HG03196 (cell line): ENCODE data around the gene SPTY2D1.
A peak's percentile ranks its signal among the peaks of the same experiment; 100 is the strongest.
"Not testable (repeated sequence)": the region's sequence is repeated elsewhere in the genome, so short reads cannot be mapped to it uniquely, and the experiment has no call there.

Experiments used
- ATAC-seq: cut with Tn5 transposase; IDR thresholded peaks from one replicate; pipeline ENCODE4 v1.9.1; 2021; ENCODE audit not compliant: unreplicated experiment

Gene SPTY2D1, protein sequence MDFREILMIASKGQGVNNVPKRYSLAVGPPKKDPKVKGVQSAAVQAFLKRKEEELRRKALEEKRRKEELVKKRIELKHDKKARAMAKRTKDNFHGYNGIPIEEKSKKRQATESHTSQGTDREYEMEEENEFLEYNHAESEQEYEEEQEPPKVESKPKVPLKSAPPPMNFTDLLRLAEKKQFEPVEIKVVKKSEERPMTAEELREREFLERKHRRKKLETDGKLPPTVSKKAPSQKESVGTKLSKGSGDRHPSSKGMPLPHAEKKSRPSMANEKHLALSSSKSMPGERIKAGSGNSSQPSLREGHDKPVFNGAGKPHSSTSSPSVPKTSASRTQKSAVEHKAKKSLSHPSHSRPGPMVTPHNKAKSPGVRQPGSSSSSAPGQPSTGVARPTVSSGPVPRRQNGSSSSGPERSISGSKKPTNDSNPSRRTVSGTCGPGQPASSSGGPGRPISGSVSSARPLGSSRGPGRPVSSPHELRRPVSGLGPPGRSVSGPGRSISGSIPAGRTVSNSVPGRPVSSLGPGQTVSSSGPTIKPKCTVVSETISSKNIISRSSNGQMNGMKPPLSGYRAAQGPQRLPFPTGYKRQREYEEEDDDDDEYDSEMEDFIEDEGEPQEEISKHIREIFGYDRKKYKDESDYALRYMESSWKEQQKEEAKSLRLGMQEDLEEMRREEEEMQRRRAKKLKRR

DNA sequence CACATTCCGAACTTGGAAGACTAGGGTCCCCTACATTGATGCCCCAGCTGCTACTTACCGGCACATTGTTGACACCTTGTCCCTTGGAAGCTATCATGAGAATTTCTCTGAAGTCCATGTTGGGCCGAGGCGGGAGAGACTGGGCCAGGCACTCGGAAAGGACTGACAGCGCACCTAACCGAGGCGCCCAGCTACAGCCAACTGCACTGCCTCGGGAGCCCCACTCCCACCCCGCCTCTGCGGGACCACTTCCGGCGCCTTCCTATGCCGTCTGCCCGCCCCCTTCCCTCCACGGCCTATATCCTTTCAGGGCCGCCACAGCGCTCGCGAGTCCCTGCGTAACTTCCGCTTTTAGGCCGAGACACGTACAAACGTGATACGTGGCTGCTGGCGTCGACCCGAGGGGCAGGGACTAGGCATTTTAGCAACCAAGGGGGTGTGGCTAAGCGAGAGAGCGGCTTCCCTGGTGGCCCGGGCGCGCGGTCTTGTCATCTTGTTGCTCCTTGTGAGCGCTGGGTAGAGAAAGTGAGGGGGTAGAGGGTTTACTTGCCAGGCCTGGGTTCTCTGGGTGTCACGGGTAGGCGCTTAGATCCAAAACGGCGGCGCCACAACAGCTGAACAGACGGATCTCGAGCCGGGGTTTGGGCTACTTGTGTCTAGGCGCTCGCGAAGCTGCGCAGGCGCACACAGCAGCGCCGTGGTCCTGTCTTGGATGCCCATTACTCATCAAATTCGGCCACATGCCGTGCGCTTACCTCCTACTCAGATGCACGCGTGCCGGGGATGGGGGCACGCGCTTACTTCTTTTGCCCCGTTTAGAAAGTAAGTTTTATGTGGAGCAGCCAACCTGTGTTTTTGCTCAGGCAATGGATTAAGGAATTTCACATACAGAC lies at the start of gene SPTY2D1:
SPTY2D1 (minus strand) TSS at position 203 of the 893 bp plus-strand sequence; CDS start at position 118, 85 bp downstream.
- ATAC-seq, result peak; percentile 91

DNA sequence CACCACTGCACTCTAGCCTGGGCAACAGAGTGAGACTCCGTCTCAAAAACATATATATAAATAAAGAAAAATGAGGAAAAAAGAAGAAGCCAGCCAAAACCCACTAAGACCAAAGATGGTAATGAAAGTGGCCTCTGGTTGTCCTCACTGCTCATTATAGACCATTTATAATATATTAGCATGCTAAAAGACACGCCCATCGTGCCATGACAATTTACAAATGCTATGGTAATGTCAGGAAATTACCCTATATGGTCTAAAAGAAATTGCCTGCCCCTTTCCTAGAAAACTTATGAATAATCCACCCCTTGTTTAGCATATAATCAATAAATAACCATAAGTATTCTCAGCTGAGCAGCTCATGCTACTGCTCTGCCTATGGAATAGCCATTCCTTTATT lies 48.3 kb upstream of the SPTY2D1 start:
- ATAC-seq, result no peak

DNA sequence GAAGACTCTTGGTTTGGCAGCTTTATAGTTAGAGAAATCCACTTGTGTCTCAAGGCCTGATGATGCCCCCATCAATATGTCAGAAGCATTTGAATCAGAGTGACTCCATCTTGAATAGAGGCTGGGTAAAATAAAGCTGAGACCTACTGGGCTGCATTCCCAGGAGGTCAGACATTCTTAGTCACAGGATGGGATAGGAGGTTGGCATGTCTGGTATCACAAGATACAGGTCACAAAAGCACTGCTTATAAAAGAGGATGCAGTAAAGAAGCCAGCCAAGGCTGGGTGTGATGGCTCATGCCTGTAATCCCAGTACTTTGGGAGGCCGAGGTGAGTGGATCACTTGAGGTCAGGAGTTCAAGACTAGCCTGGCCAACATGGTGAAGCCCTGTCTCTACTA lies 47.8 kb upstream of the SPTY2D1 start:
- ATAC-seq, result not testable (repeated sequence)

DNA sequence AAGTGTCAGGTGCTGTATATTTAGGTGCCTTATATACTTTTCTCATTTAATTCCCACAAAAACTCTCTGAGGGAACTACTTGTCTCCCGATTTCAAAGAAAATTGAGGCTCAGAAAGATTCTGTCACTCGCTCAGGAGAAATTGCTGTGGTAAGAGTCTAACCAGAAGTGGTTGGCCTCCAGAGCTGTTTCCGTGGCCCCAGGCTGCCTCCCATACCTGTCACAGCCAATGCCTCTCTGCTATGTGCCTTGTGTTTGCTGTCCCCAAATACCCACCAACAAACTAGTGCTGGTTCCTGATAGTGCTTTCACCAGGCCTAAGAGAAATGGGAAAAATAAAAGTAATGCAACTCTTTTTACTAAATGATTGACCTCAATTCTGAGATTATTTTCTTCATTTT lies 43.4 kb upstream of the SPTY2D1 start:
- ATAC-seq, result no peak

DNA sequence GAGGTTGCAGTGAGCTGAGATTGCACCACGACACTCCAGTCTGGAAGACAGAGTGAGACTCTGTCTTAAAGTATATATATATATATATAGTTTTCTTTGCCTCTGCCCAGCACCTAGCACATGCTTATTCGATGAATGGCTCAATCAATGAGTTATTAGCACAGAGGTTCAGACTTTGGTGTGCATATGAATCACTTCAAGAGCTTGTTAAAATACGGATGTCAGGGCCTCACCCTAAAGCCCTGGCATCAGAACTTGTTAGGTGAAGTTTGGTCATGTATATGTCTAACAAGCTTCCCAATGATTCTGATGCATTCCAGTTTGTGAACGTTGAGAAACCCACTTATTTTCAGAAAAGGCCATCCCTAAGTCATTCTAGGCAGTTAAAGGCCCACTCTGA lies 42.7 kb upstream of the SPTY2D1 start:
- no peak for ATAC-seq

DNA sequence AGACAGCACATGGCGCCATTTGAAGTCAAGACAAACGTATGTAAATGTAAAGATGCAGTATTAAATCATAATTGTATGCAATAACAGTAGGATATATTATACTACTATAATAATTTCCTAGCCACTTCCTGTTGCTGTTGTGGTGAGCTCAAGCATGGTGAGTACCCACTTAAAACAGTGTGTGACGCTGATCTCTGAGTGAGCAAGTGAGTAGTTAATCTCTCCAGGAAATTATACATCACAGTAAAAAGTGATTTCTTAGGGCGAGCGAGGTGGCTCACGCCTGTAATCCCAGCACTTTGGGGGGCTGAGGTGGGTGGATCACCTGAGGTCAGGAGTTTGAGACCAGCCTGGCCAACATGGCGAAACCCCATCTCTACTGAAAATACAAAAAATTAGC lies 38.1 kb upstream of the SPTY2D1 start:
- not testable (repeated sequence) for ATAC-seq

DNA sequence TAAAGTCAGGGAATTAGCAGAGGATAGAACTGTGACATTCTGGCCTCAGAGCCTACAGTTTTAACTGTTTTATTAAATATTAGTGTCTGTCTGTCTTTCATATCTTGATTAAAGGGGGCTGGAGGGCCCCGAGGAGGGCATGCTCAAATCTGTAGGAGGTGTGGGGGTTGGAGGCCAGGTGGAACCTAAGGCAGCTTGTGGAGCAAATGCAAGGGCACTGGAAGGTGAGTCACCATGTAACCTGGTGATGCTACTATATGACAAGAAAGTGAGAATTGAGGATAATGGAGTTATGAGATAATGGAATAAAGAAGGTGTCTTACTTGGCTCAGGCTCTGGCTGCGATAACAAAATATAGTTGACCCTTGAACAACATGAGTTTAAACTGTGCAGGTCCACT lies 37.1 kb upstream of the SPTY2D1 start:
- no peak for ATAC-seq

DNA sequence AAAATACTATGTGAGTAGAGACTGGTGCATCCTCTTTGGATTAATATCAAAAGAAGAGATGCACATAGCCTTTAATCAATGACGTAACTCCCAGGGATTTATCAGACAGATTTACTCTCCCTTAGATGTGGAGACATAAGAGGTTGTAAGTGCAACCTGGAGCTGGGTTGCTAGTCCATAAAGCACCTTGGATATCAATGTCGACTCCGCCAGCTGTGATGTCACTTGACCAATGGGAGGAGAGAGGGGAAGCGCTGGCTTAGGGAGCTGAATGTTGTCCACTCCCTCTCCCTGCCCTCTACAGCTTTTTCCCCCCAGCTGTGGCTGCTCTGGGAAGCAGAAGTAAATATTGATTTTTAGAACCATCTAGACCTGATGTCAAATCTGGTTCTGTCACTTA lies 35.6 kb upstream of the SPTY2D1 start:
- ATAC-seq, result no peak

DNA sequence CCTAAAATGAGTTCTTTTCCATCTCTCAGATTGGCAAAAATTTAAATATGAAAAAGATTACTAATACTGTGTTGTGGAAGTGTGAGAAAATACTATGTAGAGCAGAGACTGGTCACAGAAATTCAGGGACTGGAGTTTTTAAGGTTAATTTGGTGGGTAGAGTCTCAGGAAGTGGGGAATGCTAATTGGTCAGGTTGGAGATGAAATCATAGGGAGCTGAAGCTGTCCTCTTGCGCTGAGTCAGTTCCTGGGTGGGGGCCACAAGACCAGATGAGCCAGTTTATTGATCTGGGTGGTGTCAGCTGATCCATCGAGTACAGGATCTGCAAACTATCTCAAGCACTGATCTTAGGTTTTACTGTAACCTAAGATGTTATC lies 35.1 kb upstream of the SPTY2D1 start:
- ATAC-seq, result no peak

DNA sequence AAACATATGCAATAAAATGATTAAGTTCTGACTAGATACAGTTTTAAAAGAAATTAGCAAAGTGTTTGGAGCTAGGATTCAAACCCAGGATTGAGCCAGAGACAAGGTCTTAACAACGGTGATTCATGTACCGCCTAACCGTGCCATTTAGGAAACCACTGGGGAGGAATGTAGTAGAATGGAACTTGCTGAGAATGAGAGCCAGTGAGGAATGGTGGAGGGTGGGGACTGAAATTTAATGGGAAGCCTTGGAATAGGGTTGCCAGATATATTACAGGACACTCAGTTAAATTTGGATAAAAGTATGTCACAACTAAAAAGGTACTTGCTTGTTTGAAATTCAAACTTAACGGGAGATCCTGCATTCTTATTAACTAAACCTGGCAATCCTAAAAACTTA lies 34.0 kb upstream of the SPTY2D1 start:
- ATAC-seq, result no peak

DNA sequence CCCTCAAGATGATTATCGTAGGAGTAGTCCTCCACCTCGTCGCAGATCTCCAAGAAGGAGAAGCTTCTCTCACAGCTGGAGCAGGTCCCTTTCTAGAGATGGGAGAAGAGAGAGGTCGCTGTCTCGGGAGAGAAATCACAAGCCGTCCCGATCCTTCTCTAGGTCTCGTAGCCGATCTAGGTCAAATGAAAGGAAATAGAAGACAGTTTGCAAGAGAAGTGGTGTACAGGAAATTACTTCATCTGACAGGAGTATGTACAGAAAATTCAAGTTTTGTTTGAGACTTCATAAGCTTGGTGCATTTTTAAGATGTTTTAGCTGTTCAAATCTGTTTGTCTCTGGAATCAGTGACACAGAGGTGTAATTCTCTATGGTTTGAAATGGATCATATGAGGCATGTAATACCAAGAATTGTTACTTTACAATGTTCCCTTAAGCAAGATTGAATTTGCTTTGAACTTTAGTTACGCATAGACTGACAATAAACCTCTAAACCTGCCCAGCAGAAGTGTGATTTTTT lies 31.3 kb upstream of the SPTY2D1 start:
- ATAC-seq, result not testable (repeated sequence)

DNA sequence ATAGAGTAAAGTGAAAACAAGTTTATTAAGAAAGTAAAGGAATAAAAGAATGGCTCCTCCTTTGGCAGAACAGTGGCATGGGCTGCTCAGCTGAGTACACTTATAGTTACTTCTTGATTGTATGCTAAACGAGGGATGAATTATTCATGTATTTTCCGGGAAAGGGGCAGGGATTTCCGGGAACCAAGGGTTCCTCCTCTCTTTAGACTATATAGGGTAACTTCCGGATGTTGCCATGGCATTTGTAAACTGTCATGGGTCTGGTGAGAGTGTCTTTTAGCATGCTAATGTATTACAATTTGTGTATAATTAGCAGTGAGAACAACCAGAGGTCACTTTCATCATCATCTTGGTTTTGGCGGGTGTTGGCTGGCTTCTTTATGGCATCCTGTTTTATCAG lies 23.5 kb upstream of the SPTY2D1 start:
- no peak for ATAC-seq

DNA sequence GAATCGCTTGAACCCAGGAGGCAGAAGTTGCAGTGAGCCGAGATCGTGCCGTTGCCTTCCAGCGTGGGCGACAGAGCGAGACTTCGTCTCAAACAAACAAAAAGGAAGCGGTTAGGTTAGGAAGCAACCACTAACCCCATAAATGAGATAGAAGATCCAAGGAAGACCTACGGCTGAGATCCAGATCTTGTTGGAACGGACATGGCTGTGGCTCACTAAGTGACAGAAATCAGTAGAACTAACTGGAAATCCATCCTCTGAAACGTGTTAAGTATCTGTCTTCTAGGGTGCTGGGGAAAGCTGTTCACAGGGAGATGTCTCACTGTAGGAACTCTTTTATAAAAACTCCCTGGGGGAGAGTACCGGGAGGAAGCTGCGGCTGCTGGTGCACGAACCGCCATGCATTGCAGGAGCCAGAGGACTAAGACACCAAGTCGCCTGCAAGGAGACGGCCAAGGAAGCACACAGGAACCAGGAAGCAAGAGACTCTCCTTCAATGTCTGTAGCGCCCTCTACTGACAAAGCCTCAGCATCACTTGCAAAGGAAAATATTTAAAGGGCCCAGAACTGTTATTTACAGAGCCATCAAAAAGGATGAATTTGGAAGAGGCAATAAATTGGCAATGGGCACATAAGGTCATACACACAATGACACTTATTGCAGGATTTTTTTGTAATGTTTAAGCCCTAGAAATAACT lies 16.9 kb upstream of the SPTY2D1 start:
- ATAC-seq, result peak; percentile 76

DNA sequence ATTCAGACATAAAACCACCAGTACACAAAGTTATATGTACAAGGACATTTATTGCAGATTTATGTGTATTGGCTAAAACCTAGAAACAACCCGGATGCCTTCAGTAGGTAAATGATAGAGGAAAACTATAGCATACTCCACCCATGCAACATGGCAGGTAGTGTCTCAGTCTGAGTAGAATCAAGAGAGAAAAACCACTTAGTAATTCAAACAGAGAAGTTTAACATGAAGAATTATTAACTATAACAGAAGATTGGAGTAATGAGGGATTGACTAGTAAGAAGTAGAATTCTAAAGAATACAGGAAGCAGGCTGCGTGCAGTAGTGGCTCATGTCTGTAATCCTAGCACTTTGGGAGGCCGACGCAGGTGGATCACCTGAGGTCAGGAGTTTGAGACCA lies 16.2 kb upstream of the SPTY2D1 start:
- ATAC-seq, result peak; percentile 41

DNA sequence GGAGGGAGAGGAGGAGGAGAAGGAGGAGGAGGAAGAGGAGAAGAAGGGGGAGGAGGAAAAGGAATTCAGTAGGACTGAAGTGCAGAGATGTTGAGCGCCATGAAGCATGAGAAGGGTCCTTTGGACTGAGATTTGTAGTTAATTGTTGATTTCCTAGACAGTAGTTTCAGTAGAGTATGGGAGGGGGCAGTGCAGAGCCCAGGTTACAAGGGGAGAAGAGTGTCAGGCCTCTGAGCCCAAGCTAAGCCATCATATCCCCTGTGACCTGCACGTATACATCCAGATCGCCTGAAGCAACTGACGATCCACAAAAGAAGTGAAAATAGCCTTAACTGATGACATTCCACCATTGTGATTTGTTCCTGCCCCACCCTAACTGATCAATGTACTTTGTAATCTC lies 8.9 kb upstream of the SPTY2D1 start:
- ATAC-seq, result not testable (repeated sequence)

DNA sequence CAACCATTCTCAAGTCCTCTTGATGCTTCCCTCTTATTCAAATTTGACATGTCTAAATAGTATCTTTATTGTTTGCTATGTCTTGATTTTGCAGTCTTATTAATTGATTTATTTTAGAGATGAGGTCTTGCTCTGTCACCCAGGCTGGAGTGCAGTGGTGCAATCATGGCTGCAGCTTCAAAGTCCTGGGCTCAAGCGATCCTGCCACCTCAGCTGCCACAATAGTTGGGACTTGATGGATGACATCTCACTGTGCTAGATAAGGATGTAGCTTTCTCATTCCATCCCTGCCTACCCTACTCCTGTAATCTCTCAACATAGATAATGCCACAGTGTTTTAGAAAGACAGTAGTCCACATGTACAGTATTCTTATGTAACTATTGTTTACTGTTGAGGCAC lies 7.5 kb upstream of the SPTY2D1 start:
- no peak for ATAC-seq

DNA sequence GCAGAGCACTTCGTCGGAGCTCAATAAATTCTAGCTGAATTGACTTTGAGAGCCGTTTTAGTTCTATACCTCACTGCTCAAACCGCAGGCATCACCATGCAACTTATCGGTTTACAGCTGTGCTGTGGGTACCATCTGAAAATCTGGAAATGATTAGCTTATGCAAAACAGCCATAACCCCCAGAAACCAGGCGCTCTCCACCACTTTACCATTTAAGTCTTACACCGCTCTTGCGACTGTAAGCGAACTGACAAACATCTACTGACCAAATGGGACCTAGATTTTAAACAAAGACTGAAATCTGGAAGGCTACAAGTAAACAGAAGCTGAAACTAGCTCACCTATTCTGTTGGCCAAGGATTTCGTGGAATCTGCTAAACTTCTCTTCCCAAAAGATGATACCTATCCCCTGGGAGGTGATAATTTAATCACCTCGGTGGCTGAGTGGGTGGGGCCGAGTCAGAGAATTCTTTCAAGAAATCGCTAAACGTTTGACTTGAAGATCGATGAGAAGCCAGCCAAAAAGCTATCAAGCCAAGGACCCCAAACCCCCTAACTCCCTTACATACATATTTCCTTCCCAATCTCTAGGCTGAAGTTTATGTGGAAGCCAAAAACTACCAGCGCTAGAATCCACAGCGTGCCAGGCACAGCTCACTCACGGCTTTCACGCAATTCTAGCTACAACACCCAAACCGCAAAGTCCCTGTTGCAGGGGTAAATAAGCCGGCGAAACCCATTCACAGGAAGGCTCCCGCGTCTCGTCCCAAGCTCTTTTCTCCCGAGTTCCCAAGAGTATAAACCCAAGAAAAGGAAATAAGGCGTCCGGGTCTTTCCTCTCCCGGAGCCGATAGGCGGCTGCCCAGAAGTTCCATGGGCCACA lies 644 bp downstream of the SPTY2D1 start:
- peak; percentile 61 for ATAC-seq

DNA sequence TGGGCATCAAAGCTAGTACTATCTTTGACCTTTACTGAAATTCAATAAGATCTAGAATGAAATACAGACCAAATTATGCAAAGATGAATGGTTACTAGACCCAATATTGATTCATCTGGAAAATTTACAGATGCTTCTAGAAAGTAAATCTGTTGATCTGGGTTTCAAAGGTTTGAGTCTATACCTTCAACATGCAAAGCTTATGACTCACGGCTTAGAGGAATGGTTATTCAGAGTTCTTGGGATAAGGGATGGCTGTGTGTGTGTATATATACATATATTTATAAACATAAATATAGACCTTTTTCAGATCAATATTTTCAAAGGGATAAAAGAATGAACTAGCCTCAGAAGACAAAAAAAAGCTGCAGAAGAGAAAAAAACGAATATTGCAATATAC lies 1.3 kb downstream of the SPTY2D1 start:
- ATAC-seq, result no peak

DNA sequence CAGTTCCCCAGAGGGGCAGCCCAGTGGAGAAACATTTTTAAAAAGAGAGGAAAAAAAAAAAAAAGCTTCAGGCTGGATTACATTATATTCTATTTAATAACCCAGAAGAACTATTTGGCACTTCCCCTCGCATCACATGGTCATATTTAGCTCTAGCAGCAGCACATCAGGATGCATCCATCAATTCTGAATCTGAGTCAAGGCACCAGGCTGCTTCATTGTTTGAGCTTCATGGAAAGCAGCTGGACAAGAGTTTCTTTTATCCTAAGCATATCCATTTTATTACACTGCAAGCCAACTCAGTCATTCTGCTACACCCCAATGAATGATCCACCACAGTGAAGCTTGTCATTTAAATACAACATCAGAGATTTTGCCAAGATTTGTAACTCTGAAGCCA lies 10.0 kb downstream of the SPTY2D1 start:
- ATAC-seq, result no peak

DNA sequence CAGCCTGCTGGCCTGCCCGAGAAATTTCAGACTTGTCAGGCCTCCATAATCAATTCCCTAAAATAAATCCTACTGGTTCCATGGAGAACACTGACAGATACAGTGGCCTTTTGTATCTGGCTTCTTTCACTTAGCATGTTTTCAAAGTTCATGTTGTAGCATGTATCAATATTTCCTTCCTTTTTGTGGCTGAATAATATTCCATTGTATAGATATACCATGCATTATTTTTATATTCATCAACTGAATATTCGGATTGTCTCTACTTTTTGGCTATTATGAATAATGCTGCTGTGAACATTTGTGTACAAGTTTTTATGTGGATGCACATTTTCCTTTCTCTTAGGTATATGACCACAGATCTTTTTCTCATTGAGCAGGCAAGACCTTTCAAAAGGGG lies 10.4 kb downstream of the SPTY2D1 start:
- no peak for ATAC-seq
